G401 (cell line): ENCODE results near the gene HPS5. TPM values are rescaled to one million over a fixed set of nuclear protein-coding genes. Genes with fewer than 3 reads are reported as not detected.

ENCODE experiments used
- DNase-seq: peaks from one replicate; pipeline ENCODE4 v3.0.0-alpha.2; 2015; ENCODE audit warnings: low spot score
- in situ Hi-C: cut with HindIII; loops from 2 replicates; pipeline ENCODE4 v1.10.0; 2016; ENCODE audit warnings: low sequenced_read_pairs, mixed read lengths
- total RNA-seq: library from RNA; depleted of rRNA; stranded (reverse); fragments of >200 nt; shearing (Covaris generic); gene quantifications from 2 replicates; pipeline ENCODE4 v1.2.3, GENCODE V29; 2014

The HPS5 gene
- total RNA-seq, 1 experiment from 2014 or later = 26.4 TPM

DNA sequence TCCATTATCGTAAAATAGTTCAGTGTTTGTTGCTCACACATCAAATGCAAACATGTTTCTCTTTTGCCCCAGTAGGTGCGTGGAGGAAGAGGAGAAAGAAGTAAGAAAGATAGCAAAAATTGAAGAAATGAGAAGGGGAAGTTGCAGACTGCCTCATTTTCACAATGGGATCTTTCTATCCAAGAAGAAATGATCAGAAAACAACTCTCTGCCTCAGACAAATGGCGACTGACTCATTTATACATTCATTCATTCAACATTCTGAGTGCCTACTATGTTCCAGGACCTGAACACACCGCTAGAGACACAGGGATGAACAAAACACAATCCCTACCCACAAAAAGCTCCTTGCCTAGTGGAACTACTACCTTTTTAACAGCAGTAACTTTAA, 367 bp downstream of the HPS5 start:
- in situ Hi-C loops = no loop called here
- no peak for DNase-seq

DNA sequence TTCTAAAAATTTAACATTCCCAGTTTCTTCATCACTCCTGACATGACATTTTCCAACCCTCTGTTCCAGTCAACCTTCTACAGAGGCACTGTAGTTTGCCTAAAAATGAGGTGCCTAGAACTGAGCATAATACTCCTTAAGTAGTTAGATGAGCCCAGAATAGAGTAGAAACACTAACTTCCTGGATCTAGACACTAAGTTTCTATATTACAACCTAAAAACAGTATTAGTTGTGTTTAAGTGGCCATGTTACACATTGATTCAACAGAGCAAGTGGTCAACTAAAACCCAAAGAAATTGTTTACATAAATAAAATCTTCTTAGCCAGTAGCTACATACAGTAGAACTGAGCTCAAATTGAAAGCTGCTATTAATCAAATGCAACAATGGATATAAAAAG, 1.3 kb downstream of the HPS5 start:
- in situ Hi-C loops = no loop called here
- DNase-seq = no peak

- in situ Hi-C loops = no loop called here
- no peak for DNase-seq
Observed at GRCh38 chr11:18319914-18320313, 2.0 kb downstream of the HPS5 start.

DNA sequence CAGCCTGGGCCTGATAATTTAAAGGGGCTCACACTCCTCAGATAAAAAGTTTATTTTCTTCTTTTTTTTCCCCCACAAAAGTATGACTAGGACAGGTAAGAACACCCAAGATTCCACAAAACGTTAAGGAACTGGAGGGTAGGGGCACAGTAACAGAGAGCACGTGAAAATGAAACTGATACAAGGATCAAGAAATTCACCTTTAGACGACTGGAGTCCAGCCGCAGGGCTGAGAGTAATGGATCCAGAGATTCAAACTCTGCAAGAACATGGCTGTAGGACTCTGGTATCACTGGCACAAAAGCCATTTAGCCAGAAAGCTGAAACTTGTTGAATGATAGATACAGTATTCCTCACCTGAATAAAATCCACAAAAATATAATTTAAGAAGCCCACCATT, 4.4 kb downstream of the HPS5 start:
- in situ Hi-C loops = no loop called here

DNA sequence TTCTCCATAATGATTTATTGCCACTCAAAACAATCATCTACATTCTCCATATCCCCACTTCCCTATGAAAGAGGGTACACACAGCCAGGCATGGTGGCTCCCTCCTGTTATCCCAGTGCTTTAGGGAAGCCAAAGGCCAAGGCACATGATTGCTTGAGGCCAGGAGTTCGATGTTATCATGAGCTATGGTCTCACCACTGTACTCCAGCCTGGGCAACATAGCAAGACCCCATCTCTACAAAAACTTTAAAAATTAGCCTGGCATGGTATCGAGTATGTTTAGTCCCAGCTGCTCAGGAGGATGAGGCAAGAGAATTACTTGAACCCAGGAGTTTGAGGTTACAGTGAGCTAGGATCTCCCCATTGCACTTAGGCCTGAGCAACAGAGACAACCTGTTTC, 6.0 kb downstream of the HPS5 start:
- no peak for DNase-seq
- in situ Hi-C loops = no loop called here

More for the DNA sequence above, 4.4 kb downstream of the HPS5 start:
- DNase-seq = no peak

GRCh38 chr11:18314784-18315523, 7.0 kb downstream of the HPS5 start:
- in situ Hi-C loops = no loop called here
- no peak for DNase-seq

- in situ Hi-C loops = no loop called here
- DNase-seq = no peak
Observed at GRCh38 chr11:18313965-18314763, 7.8 kb downstream of the HPS5 start.

- DNase-seq = no peak
- in situ Hi-C loops = no loop called here
Observed at GRCh38 chr11:18312663-18313420, 9.1 kb downstream of the HPS5 start.

- in situ Hi-C loops = no loop called here
- no peak for DNase-seq
Observed at GRCh38 chr11:18312012-18312411, 9.9 kb downstream of the HPS5 start.

GRCh38 chr11:18310800-18311340, 11.1 kb downstream of the HPS5 start:
- in situ Hi-C loops = no loop called here

DNA sequence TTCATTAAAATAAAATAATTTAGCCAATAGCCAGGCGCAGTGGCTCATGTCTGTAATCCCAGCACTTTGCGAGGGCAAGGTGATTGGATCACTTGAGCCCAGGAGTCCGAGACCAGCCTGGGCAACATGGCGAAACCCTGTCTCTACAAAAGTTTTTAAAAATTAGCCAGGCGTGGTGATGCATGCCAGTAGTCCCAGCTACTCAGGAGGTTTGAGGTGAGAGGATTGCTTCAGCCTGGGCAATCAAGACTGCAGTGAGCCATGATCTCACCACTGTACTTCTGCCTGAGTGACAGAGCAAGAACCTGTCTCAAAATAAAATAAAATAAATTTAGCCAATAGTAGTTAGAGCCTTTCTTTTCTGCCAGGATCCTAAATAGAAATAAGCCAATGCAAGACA, 12.2 kb downstream of the HPS5 start:
- in situ Hi-C loops = no loop called here
- DNase-seq = no peak

More at GRCh38 chr11:18310800-18311340, 11.1 kb downstream of the HPS5 start:
- DNase-seq = no peak

GRCh38 chr11:18308242-18308641, 13.7 kb downstream of the HPS5 start:
- in situ Hi-C loops = no loop called here

GRCh38 chr11:18307461-18308139, 14.3 kb downstream of the HPS5 start:
- DNase-seq = no peak
- in situ Hi-C loops = no loop called here

More at GRCh38 chr11:18308242-18308641, 13.7 kb downstream of the HPS5 start:
- no peak for DNase-seq

- in situ Hi-C loops = no loop called here
Observed at GRCh38 chr11:18304745-18305144, 17.2 kb downstream of the HPS5 start.

GRCh38 chr11:18299721-18300120, 22.2 kb downstream of the HPS5 start:
- in situ Hi-C loops = no loop called here
- DNase-seq = no peak

More at GRCh38 chr11:18304745-18305144, 17.2 kb downstream of the HPS5 start:
- no peak for DNase-seq

- no peak for DNase-seq
- in situ Hi-C loops = no loop called here
Observed at GRCh38 chr11:18295316-18295715, 26.6 kb downstream of the HPS5 start.

DNA sequence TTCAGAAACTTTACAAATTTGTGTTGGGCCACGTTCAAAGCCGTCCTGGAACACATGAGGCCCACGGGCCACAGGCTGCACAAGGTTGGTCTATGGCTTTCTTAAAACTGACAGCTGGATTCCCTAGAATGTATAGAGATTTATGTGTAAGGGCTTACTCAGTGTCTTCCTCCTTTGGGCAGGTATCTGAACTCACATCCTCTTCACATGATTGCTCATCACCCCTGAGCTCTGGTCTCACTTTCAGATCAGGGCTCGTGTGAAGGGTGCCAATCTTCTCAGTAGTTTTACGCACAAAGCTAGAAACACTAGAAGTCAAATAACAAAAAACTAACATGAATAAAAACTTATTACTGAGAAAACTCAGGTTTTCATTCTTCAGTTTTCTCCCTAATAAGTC, 27.1 kb downstream of the HPS5 start:
- DNase-seq = no peak

GRCh38 chr11:18288911-18289310, 33.0 kb downstream of the HPS5 start:
- no peak for DNase-seq
- in situ Hi-C loops = no loop called here

More for the DNA sequence above, 27.1 kb downstream of the HPS5 start:
- in situ Hi-C loops = no loop called here

GRCh38 chr11:18285841-18286240, 36.1 kb downstream of the HPS5 start:
- in situ Hi-C loops = no loop called here
- DNase-seq = no peak
